ENCODE measurements around the gene DEFB110. TPM values are rescaled to one million over a fixed set of nuclear protein-coding genes. Genes with fewer than 3 reads are reported as not detected.

Gene DEFB110
- total RNA-seq, 1 experiment from 2014 or later = not detected

DNA sequence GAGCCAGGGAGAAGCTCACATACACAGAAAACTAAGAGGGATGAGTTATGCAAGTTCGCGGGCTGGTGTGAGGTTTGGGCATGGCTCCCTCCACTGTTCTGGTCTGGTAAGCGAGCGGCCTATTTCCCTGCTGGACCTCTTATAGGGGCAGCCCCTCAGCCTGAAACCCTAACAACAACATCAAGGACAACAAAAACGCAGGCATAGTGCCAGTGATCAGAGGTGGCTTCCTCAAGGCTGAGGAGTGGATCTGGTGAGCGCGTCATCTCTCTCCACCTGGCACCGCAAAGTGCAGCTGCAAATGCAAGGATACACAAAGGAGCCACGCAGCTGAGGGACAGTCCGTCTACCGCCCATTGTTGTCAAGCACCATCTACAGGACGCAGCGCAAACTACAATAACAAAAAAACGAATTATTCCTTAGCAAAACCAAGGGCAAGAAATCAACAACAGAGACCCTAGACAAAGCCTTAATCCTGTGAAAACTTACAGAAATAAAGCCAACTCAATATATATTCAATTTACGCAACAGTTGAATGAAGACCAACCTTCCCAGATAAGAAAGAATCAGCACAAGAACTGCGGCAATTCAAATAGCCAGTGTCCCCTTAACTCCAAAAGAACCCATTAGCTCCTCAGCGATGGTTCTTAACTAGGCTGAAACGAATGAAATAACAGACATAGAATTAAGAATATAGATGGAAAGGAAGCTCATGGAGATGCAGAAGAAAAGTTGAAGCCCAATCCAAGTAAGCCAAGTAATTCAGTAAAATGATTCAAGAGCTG, 9.2 kb upstream of the DEFB110 start:
- DNase-seq (ENCODE audit: low spot score) = peak; percentile 42
- no peak overlapping the region for H3K4me3 ChIP-seq (ENCODE audit: low read depth, low read length, poor library complexity, severe bottlenecking)

DNA sequence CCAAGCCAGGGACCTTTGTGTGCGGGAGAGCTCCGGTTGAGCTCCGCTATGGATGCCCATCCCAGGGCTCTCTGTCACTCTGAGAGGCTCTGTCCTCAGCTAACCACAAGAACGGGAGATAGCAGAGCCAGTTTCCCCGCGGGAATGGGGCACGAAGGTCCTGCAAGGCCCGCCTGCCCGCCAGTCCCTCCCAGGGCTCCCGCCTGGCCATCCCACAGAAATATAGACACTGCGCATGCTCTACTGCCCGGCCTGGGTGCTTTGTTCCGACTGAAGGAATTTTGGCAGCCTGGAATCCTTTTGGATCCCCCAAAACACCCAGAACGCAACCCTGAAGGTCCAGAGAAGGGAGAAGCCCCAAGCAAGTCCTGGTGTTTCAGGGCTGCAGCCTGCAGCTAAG, 8.6 kb upstream of the DEFB110 start:
- ChIA-PET POLR2A (ENCODE audit: low non-redundant PET) (no interaction called here), CTCF (no interaction called here)
- TF ChIP-seq, protein P1, sequence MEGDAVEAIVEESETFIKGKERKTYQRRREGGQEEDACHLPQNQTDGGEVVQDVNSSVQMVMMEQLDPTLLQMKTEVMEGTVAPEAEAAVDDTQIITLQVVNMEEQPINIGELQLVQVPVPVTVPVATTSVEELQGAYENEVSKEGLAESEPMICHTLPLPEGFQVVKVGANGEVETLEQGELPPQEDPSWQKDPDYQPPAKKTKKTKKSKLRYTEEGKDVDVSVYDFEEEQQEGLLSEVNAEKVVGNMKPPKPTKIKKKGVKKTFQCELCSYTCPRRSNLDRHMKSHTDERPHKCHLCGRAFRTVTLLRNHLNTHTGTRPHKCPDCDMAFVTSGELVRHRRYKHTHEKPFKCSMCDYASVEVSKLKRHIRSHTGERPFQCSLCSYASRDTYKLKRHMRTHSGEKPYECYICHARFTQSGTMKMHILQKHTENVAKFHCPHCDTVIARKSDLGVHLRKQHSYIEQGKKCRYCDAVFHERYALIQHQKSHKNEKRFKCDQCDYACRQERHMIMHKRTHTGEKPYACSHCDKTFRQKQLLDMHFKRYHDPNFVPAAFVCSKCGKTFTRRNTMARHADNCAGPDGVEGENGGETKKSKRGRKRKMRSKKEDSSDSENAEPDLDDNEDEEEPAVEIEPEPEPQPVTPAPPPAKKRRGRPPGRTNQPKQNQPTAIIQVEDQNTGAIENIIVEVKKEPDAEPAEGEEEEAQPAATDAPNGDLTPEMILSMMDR (conservative IDR thresholded peaks at IDR 0.05; ENCODE audit: low read depth, low read length) = no peak
- TF ChIP-seq EZH2 (IDR thresholded peaks at IDR 0.05; ENCODE audit: borderline replicate concordance, low read depth, low read length, poor library complexity, severe bottlenecking) = no peak
- DNase-seq (ENCODE audit: low spot score) = no peak
- Histone ChIP-seq H3K27ac (ENCODE audit: low read depth, low read length, poor library complexity, severe bottlenecking) (no peak overlapping the region), H3K9me3 (ENCODE audit: low read depth, low read length, poor library complexity, severe bottlenecking) (no peaks in the 10 kb centered on the region), H3K36me3 (ENCODE audit: insufficient read depth, low read length, poor library complexity, severe bottlenecking) (no peaks in the 10 kb centered on the region), H3K4me1 (ENCODE audit: insufficient read depth, low read length, poor library complexity, severe bottlenecking) (no peaks in the 10 kb centered on the region), H3K4me3 (ENCODE audit: low read depth, low read length, poor library complexity, severe bottlenecking) (no peak overlapping the region), H3K27me3 (replicated peaks; ENCODE audit: insufficient read depth, low read depth, low read length, poor library complexity) (peaks cover 3% of the 10 kb centered on the region)
- intact Hi-C loops (cut with micrococcal nuclease; ENCODE audit: unreplicated experiment) = loop anchor here (10.0 kb wide), 1 partner anchor 406 kb away; no protein-coding TSS in a partner anchor
- no TSS peak for BruUV-seq (replicated peaks)

More for the DNA sequence above, 9.2 kb upstream of the DEFB110 start:
- Histone ChIP-seq H3K4me1 (ENCODE audit: insufficient read depth, low read length, poor library complexity, severe bottlenecking) (no peaks in the 10 kb centered on the region), H3K27me3 (replicated peaks; ENCODE audit: insufficient read depth, low read depth, low read length, poor library complexity) (peaks cover 3% of the 10 kb centered on the region), H3K27ac (ENCODE audit: low read depth, low read length, poor library complexity, severe bottlenecking) (no peak overlapping the region), H3K36me3 (ENCODE audit: insufficient read depth, low read length, poor library complexity, severe bottlenecking) (no peaks in the 10 kb centered on the region), H3K9me3 (ENCODE audit: low read depth, low read length, poor library complexity, severe bottlenecking) (no peaks in the 10 kb centered on the region)
- CTCF ChIA-PET = no interaction called here
- POLR2A ChIA-PET (ENCODE audit: low non-redundant PET) = no interaction called here
- no peak for TF ChIP-seq EZH2 (IDR thresholded peaks at IDR 0.05; ENCODE audit: borderline replicate concordance, low read depth, low read length, poor library complexity, severe bottlenecking)
- TF ChIP-seq, protein P1 (conservative IDR thresholded peaks at IDR 0.05; ENCODE audit: low read depth, low read length) = peak; percentile 67
- BruUV-seq (replicated peaks) = no TSS peak
- intact Hi-C loops (cut with micrococcal nuclease; ENCODE audit: unreplicated experiment) = loop anchor here (10.0 kb wide), 1 partner anchor 406 kb away; no protein-coding TSS in a partner anchor

DNA sequence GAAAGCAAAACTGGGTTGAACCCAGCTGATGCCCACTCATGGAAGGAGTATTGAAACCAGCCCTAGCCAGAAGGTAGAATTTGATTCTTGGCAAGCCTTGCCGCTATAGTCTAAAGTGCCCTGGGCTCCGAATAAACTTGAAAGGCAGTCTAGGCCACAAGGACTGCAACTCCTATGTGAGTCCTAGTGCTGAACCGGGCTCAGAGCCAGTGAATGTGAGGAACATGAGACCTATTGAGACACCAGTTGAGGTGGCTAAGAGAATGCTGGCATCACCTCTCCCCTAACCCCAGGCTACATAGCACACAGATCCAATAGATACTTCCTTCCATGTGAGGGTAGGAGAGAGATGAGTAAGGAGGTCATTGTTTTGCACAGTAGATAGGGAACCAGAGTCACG, 3.5 kb upstream of the DEFB110 start:
- POLR2A ChIA-PET (ENCODE audit: low non-redundant PET) = no interaction called here
- intact Hi-C loops (cut with micrococcal nuclease; ENCODE audit: unreplicated experiment) = no loop called here

More for the DNA sequence above, 3.5 kb upstream of the DEFB110 start:
- TF ChIP-seq EZH2 (IDR thresholded peaks at IDR 0.05; ENCODE audit: borderline replicate concordance, low read depth, low read length, poor library complexity, severe bottlenecking) = no peak
- TF ChIP-seq, protein P1 (conservative IDR thresholded peaks at IDR 0.05; ENCODE audit: low read depth, low read length) = no peak
- BruUV-seq (replicated peaks) = no TSS peak
- H3K4me1 ChIP-seq (ENCODE audit: insufficient read depth, low read length, poor library complexity, severe bottlenecking) = no peaks in the 10 kb centered on the region
- no peaks in the 10 kb centered on the region for H3K36me3 ChIP-seq (ENCODE audit: insufficient read depth, low read length, poor library complexity, severe bottlenecking)
- no peak overlapping the region for H3K27ac ChIP-seq (ENCODE audit: low read depth, low read length, poor library complexity, severe bottlenecking)
- H3K4me3 ChIP-seq (ENCODE audit: low read depth, low read length, poor library complexity, severe bottlenecking) = no peak overlapping the region
- CTCF ChIA-PET = no interaction called here
- no peaks in the 10 kb centered on the region for H3K9me3 ChIP-seq (ENCODE audit: low read depth, low read length, poor library complexity, severe bottlenecking)
- no peak for DNase-seq (ENCODE audit: low spot score)
- H3K27me3 ChIP-seq (replicated peaks; ENCODE audit: insufficient read depth, low read depth, low read length, poor library complexity) = no peaks in the 10 kb centered on the region

Data from A673 (cell line).